Raji (cell line): Measurements from ENCODE around the gene POLN.

Experiments
- POLR2A ChIP-seq: IDR thresholded peaks from 2 replicates; pipeline ENCODE4 v1.6.1; 2011; ENCODE audit warnings: low read depth, low read length, control low read depth; ENCODE audit not compliant: insufficient read depth

Gene POLN

GRCh38 chr4:2043396-2044118 is 198.4 kb downstream of the POLN start:
- no peak for TF ChIP-seq POLR2A

- TF ChIP-seq POLR2A: no peak
These were observed 198.9 kb downstream of the POLN start for GRCh38 chr4:2042947-2043395.

- no peak for TF ChIP-seq POLR2A
These were observed 199.5 kb downstream of the POLN start for GRCh38 chr4:2042204-2042946.

DNA sequence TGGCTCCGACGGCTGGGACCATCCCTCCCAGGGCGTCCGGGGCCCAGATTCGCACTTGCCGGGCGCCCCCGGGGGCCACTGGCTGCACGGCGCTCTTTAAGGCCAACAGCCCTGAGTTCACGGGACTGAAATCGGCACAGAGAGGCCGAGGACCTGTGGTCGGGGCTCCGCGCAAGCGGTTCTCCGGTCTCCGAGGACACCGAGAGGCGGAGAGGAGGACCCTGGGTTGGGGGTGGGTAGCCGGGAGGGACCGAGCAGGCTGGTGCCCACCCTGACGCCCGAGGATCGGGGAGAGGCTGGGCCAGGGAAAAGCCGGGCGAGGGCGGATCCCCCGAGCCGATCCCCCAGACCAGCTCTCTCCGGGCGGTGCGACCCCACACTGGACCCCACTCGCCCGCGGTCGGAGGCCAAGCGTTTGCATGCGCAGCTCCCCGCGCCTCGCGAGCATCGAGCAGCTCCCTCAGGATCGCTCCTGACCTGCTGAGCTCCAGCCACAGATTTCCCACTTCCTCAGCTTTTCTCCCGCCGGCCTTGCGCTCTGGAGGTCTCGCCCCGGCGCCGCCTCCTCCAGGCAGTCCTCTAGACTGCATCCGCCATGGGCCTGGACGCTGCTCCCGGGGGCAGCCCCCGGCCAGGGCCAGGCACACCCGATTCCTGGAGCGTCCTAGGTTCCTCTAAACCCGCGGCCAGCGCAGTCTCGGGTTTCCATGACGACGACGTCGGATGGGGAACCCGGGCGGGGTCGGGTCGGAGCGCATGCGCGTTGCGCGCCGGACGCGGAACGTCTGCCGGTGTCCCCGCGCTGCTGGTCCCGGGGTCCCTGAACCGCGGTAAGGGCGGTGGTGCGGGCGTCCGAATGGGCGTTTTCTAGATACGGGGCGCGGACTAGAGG is 200.4 kb downstream of the POLN start:
- peak; percentile 57 for TF ChIP-seq POLR2A

DNA sequence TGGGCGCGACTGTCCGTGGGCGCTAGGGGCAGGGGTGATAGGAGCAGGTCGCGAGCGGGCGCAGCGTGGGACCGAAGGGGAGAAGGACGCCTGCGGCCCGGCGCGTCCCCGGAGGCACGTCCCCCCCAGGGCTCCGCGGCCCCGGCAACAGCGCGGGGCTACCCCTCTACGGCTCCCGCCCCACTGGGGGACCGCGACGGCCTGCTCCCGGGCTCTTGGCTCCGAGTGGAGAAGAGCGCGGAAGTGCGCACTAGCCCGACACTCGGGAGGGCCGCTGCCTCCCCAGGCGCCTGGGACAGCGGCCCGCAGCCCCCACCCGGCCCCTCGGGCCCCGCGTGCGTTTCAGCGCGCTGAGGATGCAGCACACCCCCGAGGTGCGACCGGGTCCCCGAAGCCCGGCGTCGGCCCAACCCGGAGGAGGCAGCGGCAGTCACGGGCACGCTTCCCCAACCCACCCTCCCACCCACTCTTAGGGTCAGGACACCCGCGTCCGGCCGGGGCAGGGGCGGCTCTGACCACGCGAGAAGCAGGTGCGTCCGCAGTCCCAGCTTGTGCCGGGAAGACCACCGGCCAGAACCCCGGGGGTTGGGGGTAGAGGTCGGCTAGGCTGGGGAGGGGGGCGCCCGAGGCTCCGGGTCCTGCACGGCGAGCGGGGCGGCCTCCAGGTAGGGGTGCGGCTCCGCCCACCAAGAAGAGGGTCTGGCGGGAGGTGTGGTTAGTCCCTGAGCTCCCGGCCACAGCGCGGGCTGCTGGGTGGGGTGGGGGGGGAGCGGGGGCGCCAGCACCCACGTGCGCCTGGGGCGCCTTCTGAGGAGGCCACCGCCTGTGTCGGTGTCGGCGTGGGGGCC is 201.3 kb downstream of the POLN start:
- TF ChIP-seq POLR2A: no peak

DNA sequence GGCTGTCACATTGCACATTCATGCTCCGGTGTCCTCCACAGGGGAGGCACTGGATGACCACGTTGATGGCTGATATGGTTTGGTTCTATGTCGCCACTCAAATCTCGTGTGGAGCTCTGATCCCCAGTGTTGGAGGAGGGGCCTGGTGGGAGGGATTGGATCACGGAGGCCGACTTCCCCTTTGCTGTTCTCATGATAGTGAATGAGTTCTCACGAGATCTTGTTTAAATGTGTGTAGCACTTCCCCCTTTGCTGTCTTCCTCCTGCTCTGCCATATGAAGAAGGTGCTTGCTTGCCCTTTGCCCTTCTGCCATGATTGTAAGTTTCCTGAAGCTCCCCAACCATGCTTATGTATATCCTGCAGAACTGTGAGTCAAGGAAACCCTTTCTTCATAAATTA is 205.1 kb downstream of the POLN start:
- no peak for TF ChIP-seq POLR2A

DNA sequence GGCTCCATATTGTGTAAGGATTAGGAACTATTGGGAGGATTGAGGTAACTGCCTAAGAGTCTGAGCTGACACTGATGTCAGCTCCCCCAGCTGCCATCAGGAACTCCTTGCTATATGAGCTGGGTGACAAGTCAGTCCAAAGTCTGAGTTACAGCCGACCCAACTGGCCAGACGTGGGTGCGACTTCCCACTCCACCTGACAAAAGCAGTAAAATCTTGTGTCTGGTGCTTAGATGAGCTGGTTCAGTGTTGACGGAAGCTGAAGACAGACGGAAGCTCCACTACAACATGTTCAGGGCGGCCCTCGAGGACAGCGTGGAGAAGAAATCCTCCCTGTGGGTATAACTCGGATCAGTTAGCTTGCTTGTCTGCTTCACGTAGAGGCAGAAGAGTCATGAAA is 205.6 kb downstream of the POLN start:
- no peak for TF ChIP-seq POLR2A

DNA sequence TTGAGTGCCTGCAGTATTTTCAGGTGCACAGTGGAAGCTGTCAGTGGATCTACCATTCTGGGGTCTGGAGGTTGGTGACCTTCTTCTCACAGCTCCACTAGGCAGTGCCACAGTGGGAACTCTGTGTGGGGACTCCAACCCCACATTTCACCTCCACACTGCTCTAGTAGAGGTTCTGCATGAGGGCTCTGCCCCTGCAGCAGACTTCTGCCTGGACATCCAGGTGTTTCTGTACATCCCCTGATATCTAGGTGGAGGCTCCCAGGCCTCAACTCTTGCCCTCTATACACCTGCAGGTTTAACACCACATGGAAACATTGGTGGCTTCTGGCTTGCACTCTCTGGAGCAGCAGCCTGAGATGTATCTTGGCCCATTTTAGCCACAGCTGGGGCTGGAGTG is 216.1 kb downstream of the POLN start:
- no peak for TF ChIP-seq POLR2A

GRCh38 chr4:2024683-2025082 is 217.2 kb downstream of the POLN start:
- TF ChIP-seq POLR2A: no peak
